OCI-LY1 (cell line): ENCODE results near the gene ADAMTS9.

Experiments
- CTCF ChIP-seq: fragments of 200-600 bp; sonication (generic), shearing (Covaris generic); IDR thresholded peaks from 2 replicates; pipeline ENCODE4 v1.5.1; 2017; ENCODE audit warnings: mild to moderate bottlenecking, antibody characterized with exemption, low read length, moderate library complexity, mixed read lengths
- EZH2 ChIP-seq: fragments of 200-600 bp; sonication (generic), shearing (Covaris generic); IDR thresholded peaks from 2 replicates; pipeline ENCODE4 v1.8.0; 2017; ENCODE audit warnings: borderline replicate concordance, mixed run types, mild to moderate bottlenecking, antibody characterized with exemption, low read length, moderate library complexity, mixed read lengths

GRCh38 chr3:64653101-64653500 lies 34.7 kb downstream of the ADAMTS9 start:
- TF ChIP-seq CTCF (no peak), EZH2 (no peak)
